ENCODE results near the gene SSBP2.

SSBP2 gene

GRCh38 chr5:81590498-81591384 lies 160.2 kb downstream of the SSBP2 start:
- Mint-ChIP-seq H3K4me1 (ENCODE audit: low read depth) (peaks cover 12% of the 10 kb centered on the region), H3K4me3 (no peak overlapping the region), H3K27ac (no peak overlapping the region), H3K9me3 (peaks cover 15% of the 10 kb centered on the region), H3K36me3 (ENCODE audit: low read depth) (peaks cover 15% of the 10 kb centered on the region), H3K27me3 (no peaks in the 10 kb centered on the region)

GRCh38 chr5:81579262-81579924 lies 171.5 kb downstream of the SSBP2 start:
- peaks cover 4% of the 10 kb centered on the region for H3K36me3 Mint-ChIP-seq (ENCODE audit: low read depth)

GRCh38 chr5:81577091-81577490 lies 173.8 kb downstream of the SSBP2 start:
- H3K36me3 Mint-ChIP-seq (ENCODE audit: low read depth), result peaks cover 9% of the 10 kb centered on the region
- no peak overlapping the region for H3K4me3 Mint-ChIP-seq
- no peaks in the 10 kb centered on the region for H3K9me3 Mint-ChIP-seq
- peaks cover 10% of the 10 kb centered on the region for H3K4me1 Mint-ChIP-seq (ENCODE audit: low read depth)
- H3K27me3 Mint-ChIP-seq, result no peaks in the 10 kb centered on the region
- no peak overlapping the region for H3K27ac Mint-ChIP-seq

More at GRCh38 chr5:81579262-81579924, 171.5 kb downstream of the SSBP2 start:
- Mint-ChIP-seq H3K4me1 (ENCODE audit: low read depth) (peaks cover 10% of the 10 kb centered on the region), H3K4me3 (no peak overlapping the region), H3K9me3 (no peaks in the 10 kb centered on the region), H3K27ac (no peak overlapping the region), H3K27me3 (no peaks in the 10 kb centered on the region)

GRCh38 chr5:81575924-81576323 lies 175.0 kb downstream of the SSBP2 start:
- H3K4me3 Mint-ChIP-seq, result no peak overlapping the region
- H3K27me3 Mint-ChIP-seq, result no peaks in the 10 kb centered on the region
- peaks cover 11% of the 10 kb centered on the region for H3K36me3 Mint-ChIP-seq (ENCODE audit: low read depth)
- peaks cover 10% of the 10 kb centered on the region for H3K4me1 Mint-ChIP-seq (ENCODE audit: low read depth)
- no peaks in the 10 kb centered on the region for H3K9me3 Mint-ChIP-seq
- H3K27ac Mint-ChIP-seq, result no peak overlapping the region

- H3K4me1 Mint-ChIP-seq (ENCODE audit: low read depth), result no peaks in the 10 kb centered on the region
- no peaks in the 10 kb centered on the region for H3K27me3 Mint-ChIP-seq
- H3K9me3 Mint-ChIP-seq, result no peaks in the 10 kb centered on the region
- H3K4me3 Mint-ChIP-seq, result no peak overlapping the region
- no peak overlapping the region for H3K27ac Mint-ChIP-seq
- peaks cover 15% of the 10 kb centered on the region for H3K36me3 Mint-ChIP-seq (ENCODE audit: low read depth)
These were observed 178.7 kb downstream of the SSBP2 start for GRCh38 chr5:81572201-81572600.

- H3K27me3 Mint-ChIP-seq, result no peaks in the 10 kb centered on the region
These were observed 192.7 kb downstream of the SSBP2 start for GRCh38 chr5:81558188-81558587.

GRCh38 chr5:81556809-81557208 lies 194.1 kb downstream of the SSBP2 start:
- H3K27ac Mint-ChIP-seq, result no peak overlapping the region
- no peak overlapping the region for H3K4me3 Mint-ChIP-seq
- H3K36me3 Mint-ChIP-seq (ENCODE audit: low read depth), result no peaks in the 10 kb centered on the region
- H3K9me3 Mint-ChIP-seq, result no peaks in the 10 kb centered on the region
- no peaks in the 10 kb centered on the region for H3K27me3 Mint-ChIP-seq
- H3K4me1 Mint-ChIP-seq (ENCODE audit: low read depth), result peaks cover 22% of the 10 kb centered on the region

More at GRCh38 chr5:81558188-81558587, 192.7 kb downstream of the SSBP2 start:
- Mint-ChIP-seq H3K4me1 (ENCODE audit: low read depth) (peaks cover 22% of the 10 kb centered on the region), H3K9me3 (no peaks in the 10 kb centered on the region), H3K27ac (no peak overlapping the region), H3K4me3 (no peak overlapping the region), H3K36me3 (ENCODE audit: low read depth) (no peaks in the 10 kb centered on the region)

- Mint-ChIP-seq H3K27me3 (no peaks in the 10 kb centered on the region), H3K4me3 (no peak overlapping the region), H3K36me3 (ENCODE audit: low read depth) (no peaks in the 10 kb centered on the region), H3K9me3 (no peaks in the 10 kb centered on the region), H3K4me1 (ENCODE audit: low read depth) (peaks cover 22% of the 10 kb centered on the region), H3K27ac (no peak overlapping the region)
These were observed 195.0 kb downstream of the SSBP2 start for GRCh38 chr5:81555865-81556264.

- Mint-ChIP-seq H3K9me3 (no peaks in the 10 kb centered on the region), H3K4me1 (ENCODE audit: low read depth) (peaks cover 22% of the 10 kb centered on the region), H3K27me3 (no peaks in the 10 kb centered on the region), H3K36me3 (ENCODE audit: low read depth) (no peaks in the 10 kb centered on the region), H3K27ac (no peak overlapping the region), H3K4me3 (no peak overlapping the region)
These were observed 196.2 kb downstream of the SSBP2 start for GRCh38 chr5:81554647-81555046.

GRCh38 chr5:81553567-81554212 lies 197.2 kb downstream of the SSBP2 start:
- H3K4me3 Mint-ChIP-seq, result no peak overlapping the region
- H3K36me3 Mint-ChIP-seq (ENCODE audit: low read depth), result peaks cover 4% of the 10 kb centered on the region
- no peak overlapping the region for H3K27ac Mint-ChIP-seq
- no peaks in the 10 kb centered on the region for H3K9me3 Mint-ChIP-seq
- H3K4me1 Mint-ChIP-seq (ENCODE audit: low read depth), result peaks cover 22% of the 10 kb centered on the region
- no peaks in the 10 kb centered on the region for H3K27me3 Mint-ChIP-seq

GRCh38 chr5:81552852-81553566 lies 197.9 kb downstream of the SSBP2 start:
- Mint-ChIP-seq H3K9me3 (no peaks in the 10 kb centered on the region), H3K36me3 (ENCODE audit: low read depth) (peaks cover 4% of the 10 kb centered on the region), H3K27me3 (no peaks in the 10 kb centered on the region), H3K4me1 (ENCODE audit: low read depth) (peaks cover 22% of the 10 kb centered on the region), H3K27ac (no peak overlapping the region), H3K4me3 (no peak overlapping the region)

- no peaks in the 10 kb centered on the region for H3K9me3 Mint-ChIP-seq
- H3K4me3 Mint-ChIP-seq, result no peak overlapping the region
- H3K36me3 Mint-ChIP-seq (ENCODE audit: low read depth), result peaks cover 4% of the 10 kb centered on the region
- no peak overlapping the region for H3K27ac Mint-ChIP-seq
- peaks cover 4% of the 10 kb centered on the region for H3K4me1 Mint-ChIP-seq (ENCODE audit: low read depth)
- H3K27me3 Mint-ChIP-seq, result no peaks in the 10 kb centered on the region
These were observed 201.8 kb downstream of the SSBP2 start for GRCh38 chr5:81549123-81549522.

- no peak overlapping the region for H3K27ac Mint-ChIP-seq
- peaks cover 6% of the 10 kb centered on the region for H3K36me3 Mint-ChIP-seq (ENCODE audit: low read depth)
- H3K27me3 Mint-ChIP-seq, result no peaks in the 10 kb centered on the region
- no peak overlapping the region for H3K4me3 Mint-ChIP-seq
- H3K4me1 Mint-ChIP-seq (ENCODE audit: low read depth), result no peaks in the 10 kb centered on the region
- H3K9me3 Mint-ChIP-seq, result no peaks in the 10 kb centered on the region
These were observed 203.9 kb downstream of the SSBP2 start for GRCh38 chr5:81547001-81547400.

- no peaks in the 10 kb centered on the region for H3K27me3 Mint-ChIP-seq
- peaks cover 10% of the 10 kb centered on the region for H3K36me3 Mint-ChIP-seq (ENCODE audit: low read depth)
- no peak overlapping the region for H3K4me3 Mint-ChIP-seq
- H3K4me1 Mint-ChIP-seq (ENCODE audit: low read depth), result no peaks in the 10 kb centered on the region
- no peaks in the 10 kb centered on the region for H3K9me3 Mint-ChIP-seq
- H3K27ac Mint-ChIP-seq, result no peak overlapping the region
These were observed 205.0 kb downstream of the SSBP2 start for GRCh38 chr5:81545911-81546310.

All from stimulated activated naive CD8-positive, alpha-beta T cell treated with anti-CD3 and anti-CD28 coated beads, Interleukin-15, Interleukin-2, amounts not matched to agents 100 ng/mL and 50 ng/mL, for 24 hours (primary cell).